GM12878 (cell line): Measurements from ENCODE around the gene ATXN1.

ENCODE experiments used
- CHD4 ChIP-seq: fragments of 200-600 bp; sonication (generic); IDR thresholded peaks from 2 replicates; pipeline ENCODE4 v1.6.1; 2016; ENCODE audit warnings: mild to moderate bottlenecking
- NKRF ChIP-seq: fragments of 450-650 bp; conservative IDR thresholded peaks from 2 replicates; pipeline ENCODE4 v1.6.1; 2017; ENCODE audit warnings: mild to moderate bottlenecking, moderate library complexity
- SREBF2 ChIP-seq: IDR thresholded peaks from 2 replicates; pipeline ENCODE4 v1.6.1; 2012; ENCODE audit warnings: mild to moderate bottlenecking, low read length

GRCh38 chr6:16329233-16329632, 432.0 kb downstream of the ATXN1 start:
- TF ChIP-seq CHD4 (no peak), NKRF (no peak), SREBF2 (no peak)
